Neural progenitor cell (in vitro differentiated cells): ENCODE data around the gene PHEX. TPM values are rescaled to one million over a fixed set of nuclear protein-coding genes. Genes with fewer than 3 reads are reported as not detected.

ENCODE experiments used
- DNase-seq: peaks from one replicate; pipeline ENCODE4 v3.0.0-alpha.2; 2016; ENCODE audit warnings: low spot score
- H2AFZ ChIP-seq: fragments of 200-600 bp; sonication (generic); replicated peaks from 2 replicates; pipeline ENCODE4 v1.6.1; 2016; ENCODE audit warnings: antibody characterized with exemption
- H3F3A ChIP-seq: fragments of 200-600 bp; sonication (generic); 2 replicates; pipeline ENCODE4 v1.6.1; 2016; ENCODE audit warnings: antibody characterized with exemption, low read depth
- H3K27ac ChIP-seq: fragments of 200-600 bp; sonication (generic); 2 replicates; pipeline ENCODE4 v1.5.1; 2016; ENCODE audit warnings: mild to moderate bottlenecking
- H3K27me3 ChIP-seq: fragments of 200-600 bp; sonication (generic); 2 replicates; pipeline ENCODE4 v1.6.1; 2016; ENCODE audit warnings: mild to moderate bottlenecking, moderate library complexity
- H3K36me3 ChIP-seq: fragments of 200-600 bp; sonication (generic); 2 replicates; pipeline ENCODE4 v1.5.1; 2016
- H3K4me1 ChIP-seq: fragments of 200-600 bp; sonication (generic); 2 replicates; pipeline ENCODE4 v1.6.1; 2016; ENCODE audit warnings: mixed run types
- H3K4me2 ChIP-seq: fragments of 200-600 bp; sonication (generic); 2 replicates; pipeline ENCODE4 v1.6.1; 2016
- H3K4me3 ChIP-seq: fragments of 200-600 bp; sonication (generic); 2 replicates; pipeline ENCODE4 v1.5.1; 2016
- H3K79me2 ChIP-seq: fragments of 200-600 bp; sonication (generic); 2 replicates; pipeline ENCODE4 v1.6.1; 2016; ENCODE audit warnings: low read depth
- H3K9ac ChIP-seq: fragments of 200-600 bp; sonication (generic); 2 replicates; pipeline ENCODE4 v1.6.1; 2016
- H3K9me3 ChIP-seq: fragments of 200-600 bp; sonication (generic); 2 replicates; pipeline ENCODE4 v1.5.1; 2016; ENCODE audit warnings: low read depth
- H4K20me1 ChIP-seq: fragments of 200-600 bp; sonication (generic); 2 replicates; pipeline ENCODE4 v1.6.1; 2016; ENCODE audit warnings: low read depth
- H3K27ac Mint-ChIP-seq: 3 replicates; pipeline ENCODE4 v1.8.0; 2021; ENCODE audit warnings: mixed read lengths
- H3K27me3 Mint-ChIP-seq: 2 replicates; pipeline ENCODE4 v1.8.0; 2022; ENCODE audit warnings: low read depth, mild to moderate bottlenecking, inconsistent platforms, moderate library complexity, mixed read lengths; ENCODE audit not compliant: insufficient read depth
- H3K36me3 Mint-ChIP-seq: 3 replicates; pipeline ENCODE4 v1.8.0; 2021; ENCODE audit warnings: mixed read lengths
- H3K4me1 Mint-ChIP-seq: 3 replicates; pipeline ENCODE4 v1.8.0; 2021; ENCODE audit warnings: mixed read lengths
- H3K4me3 Mint-ChIP-seq: 3 replicates; pipeline ENCODE4 v1.8.0; 2021; ENCODE audit warnings: mild to moderate bottlenecking, moderate library complexity, mixed read lengths
- H3K9me3 Mint-ChIP-seq: 3 replicates; pipeline ENCODE4 v1.8.0; 2020; ENCODE audit warnings: mixed read lengths
- CTCF ChIP-seq: fragments of 200-600 bp; sonication (generic); IDR thresholded peaks from 2 replicates; pipeline ENCODE4 v1.5.1; 2017; ENCODE audit warnings: antibody characterized with exemption, mild to moderate bottlenecking
- EZH2 ChIP-seq: fragments of 200-600 bp; sonication (generic); IDR thresholded peaks from 2 replicates; pipeline ENCODE4 v1.6.1; 2017; ENCODE audit warnings: antibody characterized with exemption, mild to moderate bottlenecking, moderate library complexity
- EZH2phosphoT487 ChIP-seq: fragments of 200-600 bp; sonication (generic); IDR thresholded peaks from 2 replicates; pipeline ENCODE4 v1.6.1; 2017; ENCODE audit warnings: antibody characterized with exemption
- total RNA-seq: library from RNA; depleted of rRNA; stranded (reverse); fragments of >200 nt; gene quantifications from 2 replicates; pipeline ENCODE4 v1.2.3, GENCODE V29; 2015; ENCODE audit warnings: low replicate concordance

PHEX gene
- total RNA-seq, 1 donor from 2014 or later: 0.07 TPM

DNA sequence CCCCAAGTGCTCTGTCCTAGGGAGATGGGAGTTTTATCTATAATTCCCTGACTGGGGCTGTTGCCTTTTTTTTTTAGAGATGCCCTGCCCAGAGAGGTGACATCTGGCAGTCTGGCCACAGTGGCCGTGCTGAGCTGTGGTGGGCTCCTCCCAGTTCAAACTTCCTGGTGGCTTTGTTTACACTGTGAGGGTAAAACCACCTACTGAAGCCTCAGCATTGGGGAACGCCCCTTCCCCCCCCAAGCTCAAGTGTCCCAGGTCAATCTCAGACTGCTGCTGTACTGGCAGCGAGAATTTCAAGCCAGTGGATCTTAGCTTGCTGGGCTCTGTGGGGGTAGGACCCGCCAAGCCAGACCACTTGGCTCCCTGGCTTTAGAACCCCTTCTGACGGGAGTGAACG lies 202.3 kb downstream of the PHEX start:
- H3K27ac Mint-ChIP-seq: no peak overlapping the region
- H3K9me3 ChIP-seq: no peaks in the 10 kb centered on the region
- H3K4me3 Mint-ChIP-seq: no peak overlapping the region
- TF ChIP-seq EZH2phosphoT487 (no peak), EZH2 (no peak), CTCF (no peak)
- no peak overlapping the region for H3K4me3 ChIP-seq
- H3K9ac ChIP-seq: no peak overlapping the region
- H3K27ac ChIP-seq: no peak overlapping the region
- H3K4me2 ChIP-seq: no peak overlapping the region
- no peaks in the 10 kb centered on the region for H3K4me1 ChIP-seq
- no peaks in the 10 kb centered on the region for H3K27me3 ChIP-seq
- no peak overlapping the region for H2AFZ ChIP-seq
- peaks cover 4% of the 10 kb centered on the region for H3K9me3 Mint-ChIP-seq
- no peaks in the 10 kb centered on the region for H3F3A ChIP-seq
- H3K27me3 Mint-ChIP-seq: peaks cover 5% of the 10 kb centered on the region
- H4K20me1 ChIP-seq: no peaks in the 10 kb centered on the region
- H3K36me3 ChIP-seq: no peaks in the 10 kb centered on the region
- no peaks in the 10 kb centered on the region for H3K4me1 Mint-ChIP-seq
- no peak for DNase-seq
- H3K79me2 ChIP-seq: no peaks in the 10 kb centered on the region
- H3K36me3 Mint-ChIP-seq: no peaks in the 10 kb centered on the region

DNA sequence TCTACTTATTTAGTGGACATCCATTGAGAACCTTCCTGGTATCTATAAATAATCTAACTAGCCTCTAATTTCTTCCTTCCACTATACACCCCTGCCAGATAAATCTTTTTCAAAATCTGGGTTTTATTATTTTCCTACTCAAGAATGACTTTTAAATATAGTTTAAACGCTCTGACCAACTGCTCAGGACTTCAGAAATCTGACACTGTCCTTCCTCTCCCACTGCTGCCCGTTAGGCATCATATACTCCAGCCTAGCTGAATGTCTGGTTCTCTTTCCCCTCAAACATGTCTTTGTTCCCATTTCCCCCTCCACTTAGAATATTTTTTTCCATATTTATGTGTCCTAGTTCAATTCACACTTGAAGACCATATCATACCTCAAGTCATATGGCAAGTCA lies 205.4 kb downstream of the PHEX start:
- H3K9ac ChIP-seq: no peak overlapping the region
- Mint-ChIP-seq H3K36me3 (no peaks in the 10 kb centered on the region), H3K4me1 (no peaks in the 10 kb centered on the region), H3K4me3 (no peak overlapping the region), H3K9me3 (peaks cover 4% of the 10 kb centered on the region), H3K27ac (no peak overlapping the region), H3K27me3 (no peaks in the 10 kb centered on the region)
- no peak overlapping the region for H3K27ac ChIP-seq
- TF ChIP-seq EZH2phosphoT487 (no peak), CTCF (no peak), EZH2 (no peak)
- no peak overlapping the region for H3K4me2 ChIP-seq
- no peak overlapping the region for H3K4me3 ChIP-seq
- H3K79me2 ChIP-seq: no peaks in the 10 kb centered on the region
- H3K4me1 ChIP-seq: no peaks in the 10 kb centered on the region
- no peaks in the 10 kb centered on the region for H4K20me1 ChIP-seq
- no peaks in the 10 kb centered on the region for H3F3A ChIP-seq
- H3K27me3 ChIP-seq: no peaks in the 10 kb centered on the region
- DNase-seq: no peak
- no peaks in the 10 kb centered on the region for H3K36me3 ChIP-seq
- H3K9me3 ChIP-seq: no peaks in the 10 kb centered on the region
- no peak overlapping the region for H2AFZ ChIP-seq

DNA sequence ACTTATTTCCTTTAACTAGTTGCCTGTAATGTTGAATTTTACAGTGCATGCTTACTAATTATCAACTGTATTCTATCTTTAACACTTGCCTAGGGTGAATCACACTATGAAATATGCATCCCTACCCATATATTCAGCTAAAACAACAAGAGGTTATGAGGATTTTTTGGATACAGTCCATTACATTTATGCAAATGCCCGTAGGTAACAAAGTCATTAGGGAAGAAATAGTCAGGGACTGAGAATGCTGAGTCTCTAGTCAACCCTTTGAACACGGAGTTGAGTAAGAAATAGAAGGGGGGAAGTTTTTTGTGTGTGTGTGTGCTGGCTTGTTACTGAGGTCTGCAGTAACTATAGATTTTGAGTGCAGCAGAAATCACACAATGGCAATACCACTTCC lies 214.5 kb downstream of the PHEX start:
- DNase-seq: no peak
- Histone ChIP-seq H3F3A (no peaks in the 10 kb centered on the region), H3K4me1 (no peaks in the 10 kb centered on the region), H3K4me2 (no peak overlapping the region), H3K27ac (no peak overlapping the region), H3K9me3 (no peaks in the 10 kb centered on the region), H3K4me3 (no peak overlapping the region), H3K27me3 (no peaks in the 10 kb centered on the region), H2AFZ (no peak overlapping the region), H3K79me2 (no peaks in the 10 kb centered on the region), H3K36me3 (no peaks in the 10 kb centered on the region), H3K9ac (no peak overlapping the region), H4K20me1 (no peaks in the 10 kb centered on the region)
- Mint-ChIP-seq H3K36me3 (no peaks in the 10 kb centered on the region), H3K9me3 (peaks cover 3% of the 10 kb centered on the region), H3K4me1 (no peaks in the 10 kb centered on the region), H3K27ac (no peak overlapping the region), H3K4me3 (no peak overlapping the region), H3K27me3 (no peaks in the 10 kb centered on the region)
- TF ChIP-seq EZH2: no peak
- no peak for TF ChIP-seq CTCF
- TF ChIP-seq EZH2phosphoT487: no peak

- Histone ChIP-seq H3K4me1 (no peaks in the 10 kb centered on the region), H3F3A (no peaks in the 10 kb centered on the region), H3K4me3 (no peak overlapping the region), H2AFZ (no peak overlapping the region), H3K79me2 (no peaks in the 10 kb centered on the region), H3K36me3 (no peaks in the 10 kb centered on the region), H3K27me3 (no peaks in the 10 kb centered on the region), H3K9ac (no peak overlapping the region), H3K4me2 (no peak overlapping the region), H3K9me3 (no peaks in the 10 kb centered on the region), H3K27ac (no peak overlapping the region), H4K20me1 (no peaks in the 10 kb centered on the region)
- Mint-ChIP-seq H3K4me1 (no peaks in the 10 kb centered on the region), H3K9me3 (peaks cover 3% of the 10 kb centered on the region), H3K27ac (no peak overlapping the region), H3K27me3 (no peaks in the 10 kb centered on the region), H3K36me3 (no peaks in the 10 kb centered on the region), H3K4me3 (no peak overlapping the region)
- no peak for DNase-seq
- TF ChIP-seq CTCF (no peak), EZH2phosphoT487 (no peak), EZH2 (no peak)
Observed at GRCh38 chrX:22247169-22247568, 215.0 kb downstream of the PHEX start.
